SK-N-SH (cell line): ENCODE data around the gene SERPINB10. TPM values are rescaled to one million over a fixed set of nuclear protein-coding genes. Genes with fewer than 3 reads are reported as not detected.

Experiments used
- CTCF ChIA-PET: fragments of 300-600, 350-600 bp; formaldehyde crosslinking; extraction: SDS; loops from one replicate; lab custom pipeline; 2021; lab: Yijun Ruan, JAX
- POLR2A ChIA-PET: fragments of 350-600 bp; sonication (Branson Sonifier 250); formaldehyde crosslinking; extraction: SDS; loops from one replicate; lab custom pipeline; 2020; ENCODE audit warnings: antibody characterized with exemption, inconsistent platforms; lab: Yijun Ruan, JAX
- DNase-seq: peaks from one replicate; pipeline ENCODE4 v3.0.0; 2012
- H2AFZ ChIP-seq: fragments of 200-600 bp; sonication (generic); 2 replicates; pipeline ENCODE4 v1.8.1; 2016; ENCODE audit warnings: antibody characterized with exemption, mild to moderate bottlenecking, low read depth
- H3F3A ChIP-seq: fragments of 200-600 bp; sonication (generic); replicated peaks from 2 replicates; pipeline ENCODE3; 2016; ENCODE audit warnings: antibody characterized with exemption, mild to moderate bottlenecking; ENCODE audit not compliant: insufficient read depth
- H3K27ac ChIP-seq, 2 experiments: fragments of 200-500 bp in 1 of 2; fragments of 200-600 bp in 1 of 2; sonication (Bioruptor generic) in 1 of 2; sonication (generic), shearing (Covaris generic) in 1 of 2; 2 replicates each; pipeline versions ENCODE4 v1.5.1 to v1.6.1; 2014 to 2016; ENCODE audit warnings: low read depth in 2 of 2, inconsistent platforms in 1 of 2, low read length in 1 of 2, mild to moderate bottlenecking in 1 of 2, mixed read lengths in 1 of 2
- H3K27me3 ChIP-seq: fragments of 200-600 bp; sonication (generic), shearing (Covaris generic); 2 replicates; pipeline ENCODE4 v1.6.1; 2016; ENCODE audit warnings: mixed run types; ENCODE audit not compliant: insufficient read depth
- H3K36me3 ChIP-seq, 2 experiments: fragments of 200-500 bp in 1 of 2; fragments of 200-600 bp in 1 of 2; sonication (Bioruptor generic) in 1 of 2; sonication (generic) in 1 of 2; replicated peaks in 1 of 2; 2 replicates each; pipeline versions ENCODE3 to v1.5.1; 2014 to 2016; ENCODE audit warnings: low read length in 1 of 2, mild to moderate bottlenecking in 1 of 2; ENCODE audit not compliant: insufficient read depth in 2 of 2, control insufficient read depth in 1 of 2
- H3K4me1 ChIP-seq, 2 experiments: fragments of 200-500 bp in 1 of 2; fragments of 200-600 bp in 1 of 2; sonication (Bioruptor generic) in 1 of 2; sonication (generic), shearing (Covaris generic) in 1 of 2; 2 replicates each; pipeline versions ENCODE4 v1.5.1 to v1.6.1; 2014 to 2016; ENCODE audit warnings: low read depth in 1 of 2, low read length in 1 of 2, mixed run types in 1 of 2; ENCODE audit not compliant: insufficient read depth in 2 of 2, control insufficient read depth in 1 of 2
- H3K4me2 ChIP-seq: fragments of 200-600 bp; sonication (generic), shearing (Covaris generic); 2 replicates; pipeline ENCODE4 v1.6.1; 2017; ENCODE audit warnings: mixed run types
- H3K4me3 ChIP-seq, 2 experiments: fragments of 200-500 bp in 1 of 2; fragments of 200-600 bp in 1 of 2; sonication (Bioruptor generic) in 1 of 2; sonication (generic), shearing (Covaris generic) in 1 of 2; 2 replicates each; pipeline versions ENCODE4 v1.5.1 to v1.8.1; 2014 to 2016; ENCODE audit warnings: low read depth in 2 of 2, inconsistent platforms in 1 of 2, low read length in 1 of 2, mild to moderate bottlenecking in 1 of 2, mixed read lengths in 1 of 2, moderate library complexity in 1 of 2
- H3K79me2 ChIP-seq: fragments of 200-600 bp; sonication (generic); 2 replicates; pipeline ENCODE4 v1.8.1; 2017; ENCODE audit warnings: mild to moderate bottlenecking; ENCODE audit not compliant: insufficient read depth
- H3K9ac ChIP-seq: fragments of 200-600 bp; sonication (generic); 2 replicates; pipeline ENCODE4 v1.6.1; 2017; ENCODE audit warnings: mixed run types
- H3K9me2 ChIP-seq: fragments of 200-600 bp; sonication (generic); 2 replicates; pipeline ENCODE4 v1.6.1; 2017; ENCODE audit warnings: mixed run types
- H3K9me3 ChIP-seq: fragments of 200-600 bp; sonication (generic); 2 replicates; pipeline ENCODE4 v1.6.1; 2017; ENCODE audit warnings: mixed run types, mild to moderate bottlenecking, moderate library complexity
- H4K20me1 ChIP-seq: fragments of 200-600 bp; sonication (generic); 2 replicates; pipeline ENCODE4 v1.6.1; 2017; ENCODE audit warnings: mild to moderate bottlenecking, mixed run types; ENCODE audit not compliant: insufficient read depth
- CHD2 ChIP-seq: fragments of 150-350 bp; IDR thresholded peaks from 2 replicates; pipeline ENCODE4 v1.6.1; 2018; ENCODE audit warnings: low read length; ENCODE audit not compliant: partially characterized antibody
- ELF1 ChIP-seq: IDR thresholded peaks from 2 replicates; pipeline ENCODE4 v1.4.0; 2012
- EZH2phosphoT487 ChIP-seq: fragments of 200-600 bp; sonication (generic); IDR thresholded peaks from 2 replicates; pipeline ENCODE4 v1.6.1; 2017; ENCODE audit warnings: low read depth, mixed run types, mild to moderate bottlenecking, antibody characterized with exemption, moderate library complexity, borderline replicate concordance
- FOSL2 ChIP-seq: IDR thresholded peaks from 2 replicates; pipeline ENCODE4 v1.4.0; 2012; ENCODE audit warnings: low read depth, mild to moderate bottlenecking, moderate library complexity, borderline replicate concordance
- FOXJ3 ChIP-seq: sonication (generic); formaldehyde crosslinking; IDR thresholded peaks from 2 replicates; pipeline ENCODE4 v1.5.1; 2020; ENCODE audit warnings: mild to moderate bottlenecking, missing genetic modification reagents
- GABPA ChIP-seq: IDR thresholded peaks from 2 replicates; pipeline ENCODE4 v1.4.0; 2012; ENCODE audit warnings: low read depth, mild to moderate bottlenecking
- GATA2 ChIP-seq: sonication (generic); formaldehyde crosslinking; IDR thresholded peaks from 2 replicates; pipeline ENCODE4 v1.5.0; 2020; ENCODE audit warnings: mild to moderate bottlenecking, missing genetic modification reagents
- MEF2A ChIP-seq: IDR thresholded peaks from 2 replicates; pipeline ENCODE4 v1.4.0; 2012; ENCODE audit warnings: low read depth, borderline replicate concordance
- MXI1 ChIP-seq: IDR thresholded peaks from 2 replicates; pipeline ENCODE4 v1.6.1; 2012; ENCODE audit warnings: mild to moderate bottlenecking, low read depth, low read length, improper control_type of control experiment
- NFIC ChIP-seq: IDR thresholded peaks from 2 replicates; pipeline ENCODE4 v1.4.0; 2012; ENCODE audit warnings: borderline replicate concordance
- NRF1 ChIP-seq: IDR thresholded peaks from 2 replicates; pipeline ENCODE4 v1.6.1; 2012; ENCODE audit warnings: low read depth, mild to moderate bottlenecking, low read length
- PBX3 ChIP-seq: IDR thresholded peaks from 2 replicates; pipeline ENCODE4; 2012
- RAD21 ChIP-seq: IDR thresholded peaks from 2 replicates; pipeline ENCODE4 v1.6.1; 2012; ENCODE audit warnings: mild to moderate bottlenecking, low read length
- RXRA ChIP-seq: IDR thresholded peaks from 2 replicates; pipeline ENCODE4 v1.4.0; 2012; ENCODE audit warnings: low read depth, mild to moderate bottlenecking, borderline replicate concordance
- WGBS: methylation state at CpG from one replicate; pipeline ENCODE4 v1.1.6; 2017; ENCODE audit warnings: low lambda C conversion rate; 5-methylcytosine and 5-hydroxymethylcytosine counted together
- polyA plus RNA-seq, 3 experiments: library from polyadenylated mRNA; depleted of rRNA; stranded (reverse); fragments of >200 nt; gene quantifications; 2 replicates each; pipeline ENCODE4 v1.2.3, GENCODE V29; 2012
- TF ChIP-seq, protein P1 (sequence below): IDR thresholded peaks from 2 replicates; pipeline ENCODE4 v1.4.0; 2012; ENCODE audit warnings: low read depth, borderline replicate concordance
- TF ChIP-seq, protein P2 (sequence below): IDR thresholded peaks from 2 replicates; pipeline ENCODE4 v1.6.1; 2012; ENCODE audit warnings: mild to moderate bottlenecking, low read depth, low read length, moderate library complexity

SERPINB10 gene
- polyA plus RNA-seq, 1 of the 3 experiments (the other 2 are of a cell fraction) = 0.10 TPM

DNA sequence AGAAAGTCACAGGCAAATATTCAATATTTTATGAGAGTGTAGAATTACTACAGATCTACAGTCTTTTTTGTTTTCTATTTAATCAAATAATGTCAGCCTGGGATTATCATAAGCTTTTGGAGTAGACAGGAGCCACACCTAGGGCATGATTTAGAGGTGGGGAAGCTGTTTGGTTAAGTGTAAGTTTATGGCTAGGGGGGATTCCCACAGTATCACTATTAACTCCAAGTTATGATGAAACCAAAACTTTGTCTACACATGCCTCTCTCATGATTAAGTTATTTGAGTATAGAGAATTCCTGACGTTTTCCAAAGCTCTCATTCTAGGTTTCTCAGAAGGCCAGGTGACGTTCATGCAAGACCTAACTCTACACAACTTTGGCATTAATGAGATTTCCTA, 2.1 kb downstream of the SERPINB10 start:
- WGBS = 2% methylated on average over 2 of the region's 2 CpGs
- no peak for DNase-seq
- Histone ChIP-seq H3K4me2 (no peak overlapping the region), H3K4me1 (no peaks in the 10 kb centered on the region), H3F3A (no peaks in the 10 kb centered on the region), H2AFZ (no peak overlapping the region), H4K20me1 (no peaks in the 10 kb centered on the region), H3K4me3 (no peak overlapping the region), H3K9me2 (no peaks in the 10 kb centered on the region), H3K27ac (no peak overlapping the region), H3K9me3 (no peaks in the 10 kb centered on the region), H3K79me2 (no peaks in the 10 kb centered on the region), H3K36me3 (no peaks in the 10 kb centered on the region), H3K27me3 (no peaks in the 10 kb centered on the region), H3K9ac (no peak overlapping the region)
- CTCF ChIA-PET = interaction anchor here (1.2 kb wide), 1 partner anchor 26 kb away, joined by 5 read pairs; no protein-coding TSS in a partner anchor
- no peak for TF ChIP-seq GABPA
- TF ChIP-seq CHD2 = no peak
- TF ChIP-seq ELF1 = no peak
- TF ChIP-seq FOSL2 = no peak
- no peak for TF ChIP-seq NRF1
- TF ChIP-seq FOXJ3 (CRISPR knock-in tag) = no peak
- TF ChIP-seq EZH2phosphoT487 = no peak
- TF ChIP-seq RXRA = no peak
- TF ChIP-seq, protein P1, sequence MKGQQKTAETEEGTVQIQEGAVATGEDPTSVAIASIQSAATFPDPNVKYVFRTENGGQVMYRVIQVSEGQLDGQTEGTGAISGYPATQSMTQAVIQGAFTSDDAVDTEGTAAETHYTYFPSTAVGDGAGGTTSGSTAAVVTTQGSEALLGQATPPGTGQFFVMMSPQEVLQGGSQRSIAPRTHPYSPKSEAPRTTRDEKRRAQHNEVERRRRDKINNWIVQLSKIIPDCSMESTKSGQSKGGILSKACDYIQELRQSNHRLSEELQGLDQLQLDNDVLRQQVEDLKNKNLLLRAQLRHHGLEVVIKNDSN = no peak
- no peak for TF ChIP-seq NFIC
- POLR2A ChIA-PET = no interaction called here

- Histone ChIP-seq H4K20me1 (no peaks in the 10 kb centered on the region), H3K9ac (no peak overlapping the region), H3K9me2 (no peaks in the 10 kb centered on the region), H3K4me2 (no peak overlapping the region), H3K79me2 (no peaks in the 10 kb centered on the region), H3K4me3 (no peak overlapping the region)
- no peak for DNase-seq
- WGBS = 7% methylated on average over 5 of the region's 5 CpGs
- POLR2A ChIA-PET = no interaction called here
- TF ChIP-seq GATA2 (no peak), GABPA (no peak), CHD2 (no peak), MEF2A (no peak), RAD21 (no peak), FOXJ3 (CRISPR knock-in tag) (no peak)
- TF ChIP-seq, all 33 proteins: peak for 0
- Histone ChIP-seq H3K9me3 (no peaks in the 10 kb centered on the region), H3K27me3 (no peaks in the 10 kb centered on the region; the same call in 1 of the 2 replicates), H2AFZ (no peak overlapping the region), H3K4me1 (no peaks in the 10 kb centered on the region), H3K27ac (no peak overlapping the region), H3K36me3 (no peaks in the 10 kb centered on the region), H3F3A (no peaks in the 10 kb centered on the region)
- CTCF ChIA-PET = no interaction called here
Measured at GRCh38 chr18:63917817-63918216, 10.1 kb downstream of the SERPINB10 start.

GRCh38 chr18:63922049-63922448, 14.3 kb downstream of the SERPINB10 start:
- Histone ChIP-seq H3K9ac (no peak overlapping the region), H3F3A (no peaks in the 10 kb centered on the region), H2AFZ (no peak overlapping the region), H3K79me2 (no peaks in the 10 kb centered on the region), H4K20me1 (no peaks in the 10 kb centered on the region), H3K4me2 (no peak overlapping the region), H3K27ac (no peak overlapping the region), H3K36me3 (no peaks in the 10 kb centered on the region), H3K9me2 (0 out of 2 replicates have a peak, but pooled peaks cover 4% of the 10 kb centered on the region), H3K4me3 (no peak overlapping the region), H3K4me1 (no peaks in the 10 kb centered on the region), H3K9me3 (no peaks in the 10 kb centered on the region), H3K27me3 (no peaks in the 10 kb centered on the region; the same call in 1 of the 2 replicates)
- ChIA-PET POLR2A (no interaction called here), CTCF (interaction anchor here (1.2 kb wide), 1 partner anchor 14 kb away, joined by 3 read pairs; no protein-coding TSS in a partner anchor)
- 17% methylated on average over 2 of the region's 2 CpGs for WGBS
- no peak for DNase-seq
- TF ChIP-seq MXI1 = no peak
- no peak for TF ChIP-seq CHD2
- no peak for TF ChIP-seq PBX3
- no peak for TF ChIP-seq EZH2phosphoT487
- TF ChIP-seq, protein P1 = no peak
- no peak for TF ChIP-seq RXRA
- TF ChIP-seq NFIC = no peak
- TF ChIP-seq, protein P2, sequence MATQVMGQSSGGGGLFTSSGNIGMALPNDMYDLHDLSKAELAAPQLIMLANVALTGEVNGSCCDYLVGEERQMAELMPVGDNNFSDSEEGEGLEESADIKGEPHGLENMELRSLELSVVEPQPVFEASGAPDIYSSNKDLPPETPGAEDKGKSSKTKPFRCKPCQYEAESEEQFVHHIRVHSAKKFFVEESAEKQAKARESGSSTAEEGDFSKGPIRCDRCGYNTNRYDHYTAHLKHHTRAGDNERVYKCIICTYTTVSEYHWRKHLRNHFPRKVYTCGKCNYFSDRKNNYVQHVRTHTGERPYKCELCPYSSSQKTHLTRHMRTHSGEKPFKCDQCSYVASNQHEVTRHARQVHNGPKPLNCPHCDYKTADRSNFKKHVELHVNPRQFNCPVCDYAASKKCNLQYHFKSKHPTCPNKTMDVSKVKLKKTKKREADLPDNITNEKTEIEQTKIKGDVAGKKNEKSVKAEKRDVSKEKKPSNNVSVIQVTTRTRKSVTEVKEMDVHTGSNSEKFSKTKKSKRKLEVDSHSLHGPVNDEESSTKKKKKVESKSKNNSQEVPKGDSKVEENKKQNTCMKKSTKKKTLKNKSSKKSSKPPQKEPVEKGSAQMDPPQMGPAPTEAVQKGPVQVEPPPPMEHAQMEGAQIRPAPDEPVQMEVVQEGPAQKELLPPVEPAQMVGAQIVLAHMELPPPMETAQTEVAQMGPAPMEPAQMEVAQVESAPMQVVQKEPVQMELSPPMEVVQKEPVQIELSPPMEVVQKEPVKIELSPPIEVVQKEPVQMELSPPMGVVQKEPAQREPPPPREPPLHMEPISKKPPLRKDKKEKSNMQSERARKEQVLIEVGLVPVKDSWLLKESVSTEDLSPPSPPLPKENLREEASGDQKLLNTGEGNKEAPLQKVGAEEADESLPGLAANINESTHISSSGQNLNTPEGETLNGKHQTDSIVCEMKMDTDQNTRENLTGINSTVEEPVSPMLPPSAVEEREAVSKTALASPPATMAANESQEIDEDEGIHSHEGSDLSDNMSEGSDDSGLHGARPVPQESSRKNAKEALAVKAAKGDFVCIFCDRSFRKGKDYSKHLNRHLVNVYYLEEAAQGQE = no peak
